Stimulated activated CD8-positive, alpha-beta memory T cell treated with anti-CD3 and anti-CD28 coated beads, Interleukin-2, amount 100 ng/mL, for 48 hours (primary cell): ENCODE data around the gene KCNQ1OT1.

Experiments used
- DNase-seq, 2 donors: peaks; one replicate each; pipeline ENCODE4 v3.0.0-alpha.2; 2020; ENCODE audit warnings: low read depth in 2 of 2

Gene KCNQ1OT1

GRCh38 chr11:2737226-2737590, 37.4 kb upstream of the KCNQ1OT1 start:
- no peak for DNase-seq

- DNase-seq = no peak
These were observed 36.9 kb upstream of the KCNQ1OT1 start for GRCh38 chr11:2736577-2737225.

DNA sequence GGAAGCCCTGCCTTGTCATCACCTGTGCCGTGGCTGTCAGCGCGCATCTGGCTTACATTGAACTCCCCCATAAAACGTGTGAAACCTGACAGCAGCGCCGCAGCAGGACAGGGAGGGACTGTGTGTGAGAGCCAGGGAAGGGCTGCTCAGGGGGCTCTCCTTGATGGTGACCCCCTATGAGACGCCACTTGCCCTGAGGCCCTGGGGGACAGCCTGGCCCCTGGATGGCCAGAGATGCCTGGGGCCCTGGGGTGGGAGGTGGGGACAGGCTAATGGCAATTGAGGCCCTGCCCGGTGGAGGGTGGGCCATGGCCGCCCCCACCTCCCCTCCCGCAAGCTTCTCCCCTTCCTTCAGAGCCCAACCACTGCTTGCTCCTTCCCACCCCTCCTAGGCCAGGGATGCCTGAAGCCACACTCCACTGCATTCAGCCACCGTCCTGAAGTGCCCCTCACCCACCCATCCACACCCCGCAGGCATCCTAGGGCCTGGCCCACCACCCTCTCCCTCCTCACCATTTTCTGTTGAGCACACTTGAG, 35.3 kb upstream of the KCNQ1OT1 start:
- no peak for DNase-seq

DNA sequence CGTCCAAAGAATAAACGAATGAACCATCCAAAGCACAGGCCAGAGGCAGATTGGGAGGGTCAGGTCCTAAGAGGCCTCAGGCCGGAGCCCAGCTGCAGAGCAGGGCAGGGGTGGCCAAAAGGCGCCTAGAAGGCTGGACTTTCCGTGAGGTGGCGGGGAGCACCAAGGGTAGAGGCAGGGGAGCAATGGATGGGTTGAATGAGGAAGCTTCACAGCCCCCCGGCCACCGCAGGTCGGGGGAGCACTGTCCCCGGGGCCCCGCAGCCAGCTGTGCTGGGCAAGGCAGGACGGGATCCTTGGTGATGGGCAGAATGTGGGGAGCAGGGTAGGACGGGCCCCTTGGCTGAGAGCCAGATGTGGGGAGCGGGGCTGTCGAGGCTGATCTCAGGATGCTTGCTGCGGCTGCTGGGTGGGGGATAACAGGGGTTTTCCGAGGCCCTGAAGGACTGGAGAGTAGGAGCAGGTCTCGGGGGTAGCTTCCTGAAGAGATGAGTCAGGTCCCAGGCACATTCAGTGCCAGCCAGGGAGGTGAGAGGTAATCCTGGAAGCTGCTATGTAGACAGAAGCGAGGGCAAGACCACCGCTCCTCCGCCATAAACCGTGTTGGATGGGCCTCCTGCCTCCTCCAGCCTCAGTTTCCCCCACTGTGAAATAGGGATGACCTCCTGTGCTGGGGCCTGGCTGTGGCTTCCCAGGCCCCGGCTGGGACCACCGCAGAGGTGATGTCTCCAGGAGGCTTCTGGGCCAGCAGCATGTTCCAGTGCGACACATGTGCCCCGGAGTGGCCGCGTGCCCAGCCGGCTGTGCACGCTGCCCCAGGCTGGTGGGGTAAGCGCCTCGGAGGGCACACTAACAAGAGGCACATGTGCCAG, 34.6 kb upstream of the KCNQ1OT1 start:
- no peak for DNase-seq

GRCh38 chr11:2732940-2733628, 33.3 kb upstream of the KCNQ1OT1 start:
- DNase-seq = no peak

DNA sequence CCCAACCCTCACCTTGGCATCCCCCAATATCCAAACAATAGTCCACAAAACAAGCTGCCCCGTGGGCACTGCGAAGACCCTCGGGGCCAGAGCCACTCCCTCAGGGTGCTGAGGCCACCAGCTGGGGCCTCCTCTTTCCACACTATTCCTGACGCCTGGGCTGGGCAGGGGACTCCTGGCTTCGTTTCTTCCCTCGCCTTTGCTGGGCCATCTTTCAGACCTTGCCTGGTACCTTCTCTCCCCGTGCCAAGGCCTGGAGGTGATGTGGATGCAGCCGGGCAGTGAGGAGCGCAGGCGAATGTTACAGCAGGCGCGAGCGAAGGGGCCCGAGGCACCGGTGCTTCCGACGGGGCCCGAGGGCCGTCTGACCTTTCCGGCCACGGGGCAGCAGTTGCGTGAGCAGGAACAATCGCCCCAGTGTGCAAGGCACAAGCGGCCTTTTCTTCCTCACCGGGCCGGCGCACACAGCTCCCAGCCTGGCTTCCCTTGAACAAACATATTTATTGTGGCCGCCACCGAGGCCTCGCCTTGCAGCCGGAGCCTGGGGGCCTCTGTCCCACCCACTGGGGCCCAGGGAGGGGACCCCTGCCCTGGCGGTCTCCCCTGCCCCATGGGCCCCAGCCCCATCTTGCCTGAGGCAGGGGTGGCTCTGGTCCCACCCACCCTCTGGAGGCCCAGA, 32.6 kb upstream of the KCNQ1OT1 start:
- no peak for DNase-seq

DNA sequence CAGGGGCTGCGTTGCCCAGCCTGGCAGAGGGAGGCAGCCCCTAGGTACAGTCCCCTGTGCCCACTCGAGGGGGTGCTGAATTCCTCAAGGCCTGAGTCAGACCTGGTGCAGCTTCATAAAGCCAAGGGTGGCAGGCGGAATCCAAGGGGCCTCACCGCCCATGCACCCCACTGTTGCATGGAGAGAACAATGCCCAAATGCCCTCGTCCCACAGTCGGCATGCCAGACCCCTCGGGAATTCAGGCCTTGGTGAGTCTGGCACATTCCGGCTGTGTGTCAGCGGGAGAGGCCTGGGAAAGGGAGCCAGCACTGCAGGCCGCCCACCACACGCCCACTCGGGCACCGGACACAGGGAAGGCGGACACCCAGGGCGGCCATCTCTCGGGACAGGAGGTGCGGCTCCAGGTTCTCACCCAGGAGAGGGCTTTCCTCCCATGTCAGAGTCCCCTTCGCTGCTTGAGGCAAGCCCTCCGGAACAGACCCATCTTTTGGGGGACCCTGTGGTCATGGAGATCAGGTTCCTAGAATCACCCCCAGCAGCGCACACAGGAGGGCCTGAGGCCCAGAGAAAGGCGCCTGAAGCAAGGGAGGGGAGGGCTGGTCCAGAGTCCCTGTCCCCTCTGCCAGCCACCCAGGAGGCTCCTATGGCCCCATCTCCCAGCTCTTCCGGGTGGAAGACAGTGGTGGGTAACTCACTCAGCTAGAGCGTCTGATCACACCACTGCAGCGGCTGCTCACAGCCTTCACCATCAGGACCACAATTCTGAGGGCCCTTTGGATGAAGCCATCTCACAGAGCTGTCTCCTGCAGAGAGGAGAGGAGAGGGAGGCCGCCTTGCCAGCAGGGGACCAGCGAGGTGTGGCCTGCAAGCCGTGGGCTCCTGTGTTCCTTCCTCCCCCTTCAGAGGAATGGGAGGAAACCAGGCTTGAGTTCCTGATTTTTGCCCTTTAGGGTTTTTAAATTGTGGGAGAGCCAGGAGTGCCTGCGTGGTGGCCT, 31.6 kb upstream of the KCNQ1OT1 start:
- no peak for DNase-seq

DNA sequence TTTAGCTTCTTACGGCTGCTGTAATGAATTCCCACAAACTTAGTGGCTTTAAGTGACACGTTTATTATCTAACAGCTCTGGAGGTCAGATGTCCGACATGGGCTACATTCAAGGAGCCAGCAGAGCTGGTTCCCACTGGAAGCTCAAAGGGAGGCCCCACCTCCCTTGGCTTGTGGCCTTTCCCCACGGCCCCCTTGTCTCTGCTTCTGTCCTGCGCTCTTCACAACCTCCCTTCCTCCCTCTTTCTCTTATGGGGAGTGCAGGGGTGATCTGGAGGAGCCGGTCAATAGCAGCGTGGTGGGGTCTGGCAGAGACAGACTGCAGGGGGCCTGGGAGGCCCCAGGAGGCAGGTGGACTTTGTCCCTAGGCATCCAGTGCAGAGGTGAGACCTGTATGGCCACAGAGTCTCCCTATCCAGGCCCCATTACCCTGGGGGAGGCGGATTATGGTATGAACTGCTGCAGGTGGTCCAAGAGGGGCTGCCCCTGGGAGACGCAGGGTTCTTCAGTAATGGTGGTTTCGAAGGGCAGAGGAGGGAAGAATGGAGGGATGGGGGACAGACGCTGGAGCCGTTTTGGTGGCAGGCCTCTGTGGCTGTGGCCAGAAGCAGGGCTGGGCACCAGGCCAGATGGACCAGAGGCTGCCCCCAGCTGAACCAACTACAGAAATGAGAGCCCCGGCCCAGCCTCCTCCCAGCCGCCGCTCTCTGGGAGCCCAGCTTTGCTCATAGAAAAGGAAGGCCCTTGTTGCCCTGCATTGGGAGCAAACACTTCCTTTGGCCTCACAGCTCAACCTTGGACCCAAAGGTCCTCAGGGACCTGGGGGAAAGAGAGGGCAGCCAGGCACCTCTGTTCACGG, 30.7 kb upstream of the KCNQ1OT1 start:
- DNase-seq = no peak

DNA sequence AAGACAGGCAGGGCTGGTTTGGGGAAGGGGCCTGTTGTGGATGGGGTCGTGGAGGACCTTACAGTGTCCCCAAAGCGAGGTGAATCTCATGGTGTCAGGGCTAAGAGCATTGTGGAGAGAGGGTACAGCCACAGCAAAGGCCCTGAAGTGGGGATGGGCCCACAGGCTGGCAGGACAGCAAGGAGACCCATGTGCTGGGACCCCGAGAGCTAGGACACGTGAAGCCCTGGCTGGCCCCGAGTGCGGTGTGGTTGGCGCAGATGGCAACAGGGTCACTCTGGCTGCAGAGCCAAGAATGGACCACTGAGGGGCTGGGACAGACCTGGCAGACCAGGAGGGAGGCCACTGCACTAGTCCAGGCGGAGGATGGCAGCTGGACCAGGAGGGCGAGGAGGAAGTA, 30.0 kb upstream of the KCNQ1OT1 start:
- DNase-seq = no peak

GRCh38 chr11:2728663-2729332, 29.0 kb upstream of the KCNQ1OT1 start:
- DNase-seq = no peak

DNA sequence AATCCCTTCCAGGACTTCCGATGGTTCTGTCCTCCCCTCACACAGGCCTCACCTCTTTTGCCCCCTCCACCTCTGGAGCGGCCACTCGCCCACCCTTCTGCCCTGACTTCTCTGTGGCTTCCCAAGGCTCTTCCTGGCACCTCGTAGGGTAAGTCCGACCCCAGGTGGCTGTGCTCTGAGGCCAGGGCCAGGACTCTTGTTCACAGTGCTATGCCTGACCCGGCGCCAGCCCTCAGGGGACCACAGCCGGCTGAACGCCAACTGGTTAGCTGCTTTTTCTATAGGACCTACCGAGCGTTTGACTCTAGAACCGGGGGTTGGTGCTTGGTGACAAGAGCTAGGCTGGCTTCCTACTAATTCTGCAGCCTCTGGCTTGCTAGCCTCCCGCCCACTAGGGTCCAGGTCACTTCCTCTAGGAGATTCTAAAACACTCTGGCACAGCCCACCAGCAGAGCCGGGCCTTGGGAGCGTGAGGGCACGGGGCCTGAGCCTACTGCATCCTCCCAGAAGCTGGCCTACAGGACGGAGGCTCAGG, 28.4 kb upstream of the KCNQ1OT1 start:
- no peak for DNase-seq

DNA sequence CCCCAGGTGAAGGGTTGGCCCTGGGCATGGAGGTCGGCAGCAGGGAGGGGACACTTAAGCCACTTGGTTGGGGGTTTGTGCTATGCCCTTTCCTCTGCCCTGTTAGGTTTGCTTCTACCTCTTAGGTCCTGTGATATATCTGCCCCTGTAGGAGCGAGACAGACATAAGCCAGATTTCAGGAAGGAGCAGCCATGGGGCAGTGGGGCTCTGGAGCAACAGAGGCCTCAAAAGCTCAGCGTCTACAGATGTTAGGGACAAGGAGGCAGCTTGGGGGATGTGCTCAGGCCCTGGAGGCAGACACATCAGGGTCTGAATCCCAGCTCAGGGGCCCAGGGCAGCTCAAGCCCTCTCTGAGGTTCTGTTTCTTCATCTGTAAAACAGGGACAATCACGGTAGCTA, 27.2 kb upstream of the KCNQ1OT1 start:
- no peak for DNase-seq

DNA sequence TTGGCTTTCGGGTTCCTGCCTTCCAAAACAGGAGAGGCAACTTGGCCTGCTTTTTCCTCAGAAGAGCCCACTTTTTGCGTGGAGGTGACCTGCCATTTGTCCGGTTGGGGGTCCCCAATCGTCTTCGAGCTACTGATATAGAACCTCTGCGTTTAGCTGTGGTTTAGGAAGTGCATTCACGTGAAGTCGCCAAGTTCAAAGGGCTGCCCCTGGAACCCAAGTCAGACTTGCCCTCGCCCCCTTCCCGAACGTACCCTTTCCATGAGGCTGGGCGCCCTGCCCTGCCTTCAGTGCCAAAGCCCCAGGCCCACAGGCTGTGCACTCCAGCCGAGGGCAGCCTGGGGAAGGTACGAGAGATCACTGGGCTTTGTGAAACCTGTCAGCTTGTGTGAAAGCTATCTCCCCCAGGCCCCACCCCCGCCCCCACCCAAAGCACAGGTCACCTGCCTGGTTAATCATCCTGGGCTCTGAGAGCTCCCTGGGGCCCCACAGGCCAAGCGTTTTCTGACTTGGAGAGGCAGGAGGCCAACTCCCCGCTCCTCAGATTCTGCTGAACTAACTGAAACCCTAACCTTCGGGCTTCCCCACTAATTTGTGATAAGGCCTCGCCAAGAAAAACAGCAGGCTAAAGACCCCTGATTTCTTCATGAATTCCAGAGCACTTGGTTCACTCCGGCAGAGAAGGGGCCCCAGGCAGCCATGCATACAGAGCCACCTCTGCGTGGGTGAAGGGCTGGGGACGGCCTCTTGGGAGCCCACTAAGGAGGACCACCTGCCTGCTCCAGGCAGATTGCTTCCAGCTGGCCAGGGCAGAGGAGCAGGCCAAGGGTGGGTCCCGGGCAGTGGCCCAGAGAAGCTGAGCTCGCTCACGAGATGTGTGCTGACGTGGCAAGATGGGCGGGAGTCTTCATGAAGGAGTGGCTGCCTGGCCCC, 25.8 kb upstream of the KCNQ1OT1 start:
- no peak for DNase-seq

DNA sequence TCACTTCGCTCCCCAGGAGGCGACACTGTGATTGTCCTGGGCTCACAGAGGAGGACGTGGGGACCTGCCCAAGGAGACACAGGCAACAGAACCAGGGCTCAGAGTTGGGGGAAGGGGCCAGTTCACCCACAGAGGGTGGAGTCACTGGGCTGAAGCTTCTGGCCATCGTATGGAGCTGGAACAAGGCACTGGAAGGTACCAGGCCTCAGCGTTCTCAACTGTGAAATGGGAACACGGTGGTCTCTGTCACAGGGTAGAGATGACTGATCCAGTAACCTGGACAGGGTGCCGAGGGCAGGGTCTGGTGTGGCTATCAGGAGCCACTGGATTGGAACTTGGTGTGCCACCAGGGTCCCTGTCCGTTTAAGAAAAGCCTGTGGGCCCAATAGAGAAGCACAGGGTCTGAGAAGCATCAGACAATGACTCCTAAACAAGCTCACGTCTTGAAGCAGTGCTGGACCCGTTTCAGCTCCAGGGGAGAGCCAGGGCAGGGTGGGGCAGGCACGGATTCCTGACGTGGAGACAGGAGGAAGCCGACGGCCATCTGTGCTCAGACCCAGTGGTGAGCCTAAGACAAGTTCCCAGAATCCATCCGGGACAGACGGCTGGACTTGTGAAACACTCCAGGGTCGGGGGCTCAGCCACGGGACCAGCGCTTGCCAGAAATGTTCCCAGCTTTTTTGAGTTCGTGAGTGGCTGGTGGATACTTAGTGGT, 25.0 kb upstream of the KCNQ1OT1 start:
- no peak for DNase-seq

GRCh38 chr11:2724104-2724503, 24.3 kb upstream of the KCNQ1OT1 start:
- no peak for DNase-seq

GRCh38 chr11:2722955-2723354, 23.2 kb upstream of the KCNQ1OT1 start:
- no peak for DNase-seq
